ENCODE results near the gene CCDC6. TPM values are rescaled to one million over a fixed set of nuclear protein-coding genes. Genes with fewer than 3 reads are reported as not detected.

The CCDC6 gene
- polyA plus RNA-seq, 1 donor (not counting 4 experiments of a cell fraction or from before 2014, with no cell fraction given), result 46.5 TPM

GRCh38 chr10:59741583-59741982 is 164.8 kb downstream of the CCDC6 start:
- no peaks in the 10 kb centered on the region for H4K20me1 ChIP-seq (ENCODE audit: control insufficient read depth, extremely low read depth, insufficient read depth, low read length)
- H3K36me3 ChIP-seq (ENCODE audit: control insufficient read depth in 2 of 2, extremely low read depth in 1 of 2, insufficient read depth in 2 of 2, low read length in 2 of 2), result no peaks in the 10 kb centered on the region
- H3K9me1 ChIP-seq (ENCODE audit: control insufficient read depth, extremely low read depth, insufficient read depth, low read length), result no peaks in the 10 kb centered on the region
- FAIRE-seq (no peak), DNase-seq (ENCODE audit: low read depth, low spot score) (no peak)
- H3K9ac ChIP-seq (ENCODE audit: control insufficient read depth, extremely low read depth, insufficient read depth, low read length), result no peak overlapping the region
- H3K4me1 ChIP-seq (ENCODE audit: control insufficient read depth, extremely low read depth, insufficient read depth, low read length), result no peaks in the 10 kb centered on the region
- no peaks in the 10 kb centered on the region for H3K27me3 ChIP-seq (ENCODE audit: control insufficient read depth, extremely low read depth, insufficient read depth, low read length)
- no peak overlapping the region for H3K4me3 ChIP-seq (ENCODE audit: control insufficient read depth in 2 of 3, extremely low read depth in 1 of 3, insufficient read depth in 2 of 3, low read depth in 1 of 3, low read length in 3 of 3)
- no peaks in the 10 kb centered on the region for H3K9me3 ChIP-seq (ENCODE audit: control insufficient read depth, low read depth, low read length)
- H3K79me2 ChIP-seq (ENCODE audit: control insufficient read depth, insufficient read depth, low read length), result no peaks in the 10 kb centered on the region
- H2AFZ ChIP-seq (ENCODE audit: control insufficient read depth, low read length), result no peak overlapping the region
- no peak overlapping the region for H3K27ac ChIP-seq (ENCODE audit: control insufficient read depth, insufficient read depth, low read length)
- dilution Hi-C loops (cut with MboI; ENCODE audit: extremely low pct_ligation_motif_present, low sequenced_read_pairs), result no loop called here
- no peak overlapping the region for H3K4me2 ChIP-seq (ENCODE audit: control insufficient read depth, extremely low read depth, insufficient read depth, low read depth, low read length)
- TF ChIP-seq CTCF (optimal IDR thresholded peaks at IDR 0.05 in 1 of 3, IDR thresholded peaks at IDR 0.05 in 1 of 3, conservative IDR thresholded peaks at IDR 0.05 in 1 of 3; ENCODE audit: extremely low read depth in 1 of 3, insufficient read depth in 2 of 3, low read length in 3 of 3), result no peak
- TF ChIP-seq EZH2 (IDR thresholded peaks at IDR 0.05; ENCODE audit: low read length), result no peak

GRCh38 chr10:59741048-59741447 is 165.3 kb downstream of the CCDC6 start:
- FAIRE-seq, result no peak
- H3K4me1 ChIP-seq (ENCODE audit: control insufficient read depth, extremely low read depth, insufficient read depth, low read length), result no peaks in the 10 kb centered on the region
- no peak overlapping the region for H2AFZ ChIP-seq (ENCODE audit: control insufficient read depth, low read length)
- no peak for DNase-seq (ENCODE audit: low read depth, low spot score)
- no peak for TF ChIP-seq CTCF (optimal IDR thresholded peaks at IDR 0.05 in 1 of 3, IDR thresholded peaks at IDR 0.05 in 1 of 3, conservative IDR thresholded peaks at IDR 0.05 in 1 of 3; ENCODE audit: extremely low read depth in 1 of 3, insufficient read depth in 2 of 3, low read length in 3 of 3)
- no peak for TF ChIP-seq EZH2 (IDR thresholded peaks at IDR 0.05; ENCODE audit: low read length)
- no peak overlapping the region for H3K9ac ChIP-seq (ENCODE audit: control insufficient read depth, extremely low read depth, insufficient read depth, low read length)
- H3K9me1 ChIP-seq (ENCODE audit: control insufficient read depth, extremely low read depth, insufficient read depth, low read length), result no peaks in the 10 kb centered on the region
- dilution Hi-C loops (cut with MboI; ENCODE audit: extremely low pct_ligation_motif_present, low sequenced_read_pairs), result no loop called here
- H3K27me3 ChIP-seq (ENCODE audit: control insufficient read depth, extremely low read depth, insufficient read depth, low read length), result no peaks in the 10 kb centered on the region
- no peak overlapping the region for H3K27ac ChIP-seq (ENCODE audit: control insufficient read depth, insufficient read depth, low read length)
- H3K79me2 ChIP-seq (ENCODE audit: control insufficient read depth, insufficient read depth, low read length), result no peaks in the 10 kb centered on the region
- no peak overlapping the region for H3K4me2 ChIP-seq (ENCODE audit: control insufficient read depth, extremely low read depth, insufficient read depth, low read depth, low read length)
- H3K9me3 ChIP-seq (ENCODE audit: control insufficient read depth, low read depth, low read length), result no peaks in the 10 kb centered on the region
- no peaks in the 10 kb centered on the region for H3K36me3 ChIP-seq (ENCODE audit: control insufficient read depth in 2 of 2, extremely low read depth in 1 of 2, insufficient read depth in 2 of 2, low read length in 2 of 2)
- H3K4me3 ChIP-seq (ENCODE audit: control insufficient read depth in 2 of 3, extremely low read depth in 1 of 3, insufficient read depth in 2 of 3, low read depth in 1 of 3, low read length in 3 of 3), result no peak overlapping the region
- H4K20me1 ChIP-seq (ENCODE audit: control insufficient read depth, extremely low read depth, insufficient read depth, low read length), result no peaks in the 10 kb centered on the region

Other genes starting within 250 kb of the CCDC6 start
- gene SLC16A9, start 196.7 kb downstream of the CCDC6 start, polyA plus RNA-seq, result 2.1 to 4.5 TPM (median 2.8 TPM) in 3 replicates
- not detected in 3 replicates for gene MRLN, start 153.1 kb downstream of the CCDC6 start, polyA plus RNA-seq

Data from keratinocyte (primary cell).